PC-9 (cell line): Measurements from ENCODE around the gene TMEM270. TPM values are rescaled to one million over a fixed set of nuclear protein-coding genes. Genes with fewer than 3 reads are reported as not detected.

Experiments used
- BruUV-seq: library from RNA; stranded (reverse); fragments of 400-500 nt; replicated peaks from 2 replicates; lab custom pipeline; 2021; lab: Mats Ljungman, UMichigan
- CTCF ChIA-PET: fragments of 300-600 bp; sonication (Branson Sonifier 250); formaldehyde crosslinking; loops from one replicate; lab custom pipeline; 2022; ENCODE audit warnings: antibody characterized with exemption; lab: Charles Lee
- POLR2A ChIA-PET: fragments of 300-600 bp; sonication (Branson Sonifier 250); formaldehyde crosslinking; loops from one replicate; lab custom pipeline; 2022; ENCODE audit warnings: antibody characterized with exemption; ENCODE audit not compliant: unreplicated experiment; lab: Charles Lee
- DNase-seq, 2 experiments: peaks; one replicate each; pipeline versions ENCODE4 v3.0.0 to v3.0.0-alpha.2; 2015 to 2022; ENCODE audit warnings: mixed read lengths in 1 of 2
- H2AFZ ChIP-seq: fragments of 200-600 bp; sonication (generic); 2 replicates; pipeline ENCODE4 v1.8.1; 2017; ENCODE audit warnings: antibody characterized with exemption
- H3F3A ChIP-seq: fragments of 200-600 bp; sonication (generic); 2 replicates; pipeline ENCODE4 v1.8.1; 2017; ENCODE audit warnings: antibody characterized with exemption, mild to moderate bottlenecking, low read depth; ENCODE audit not compliant: insufficient read depth
- H3K27ac ChIP-seq: fragments of 200-600 bp; sonication (generic); 2 replicates; pipeline ENCODE4 v1.6.1; 2016; ENCODE audit warnings: mixed run types
- H3K27me3 ChIP-seq: fragments of 200-600 bp; sonication (generic); 2 replicates; pipeline ENCODE4 v1.6.1; 2016; ENCODE audit warnings: low read depth, mixed run types; ENCODE audit not compliant: insufficient read depth
- H3K36me3 ChIP-seq: fragments of 200-600 bp; sonication (generic); 2 replicates; pipeline ENCODE4 v1.6.1; 2016; ENCODE audit warnings: low read depth, mixed run types
- H3K4me1 ChIP-seq: fragments of 200-600 bp; sonication (generic); replicated peaks from 2 replicates; pipeline ENCODE4 v1.6.1; 2016; ENCODE audit warnings: mixed run types; ENCODE audit not compliant: insufficient read depth
- H3K4me2 ChIP-seq: fragments of 200-600 bp; sonication (generic); 2 replicates; pipeline ENCODE4 v1.6.1; 2017; ENCODE audit warnings: mixed run types
- H3K4me3 ChIP-seq: fragments of 200-600 bp; sonication (generic); 2 replicates; pipeline ENCODE4 v1.6.1; 2016; ENCODE audit warnings: mixed run types
- H3K79me2 ChIP-seq: fragments of 200-600 bp; sonication (generic); 2 replicates; pipeline ENCODE4 v1.6.1; 2017; ENCODE audit warnings: low read depth, mixed run types
- H3K9me2 ChIP-seq: fragments of 200-600 bp; sonication (generic); 2 replicates; pipeline ENCODE4 v1.8.1; 2017; ENCODE audit warnings: mild to moderate bottlenecking; ENCODE audit not compliant: insufficient read depth
- H3K9me3 ChIP-seq: fragments of 200-600 bp; sonication (generic); 2 replicates; pipeline ENCODE4 v1.8.1; 2016; ENCODE audit warnings: low read depth; ENCODE audit not compliant: insufficient read depth
- H4K20me1 ChIP-seq: fragments of 200-600 bp; sonication (generic); 2 replicates; pipeline ENCODE4 v1.8.1; 2017; ENCODE audit not compliant: insufficient read depth
- EZH2 ChIP-seq: fragments of 200-600 bp; sonication (generic); IDR thresholded peaks from 2 replicates; pipeline ENCODE4 v1.8.0; 2017; ENCODE audit warnings: antibody characterized with exemption, low read depth
- intact Hi-C: fragments of 100-400 bp; cut with micrococcal nuclease; formaldehyde crosslinking; loops from one replicate; pipeline ENCODE4 v1.10.0; 2022; ENCODE audit not compliant: unreplicated experiment
- total RNA-seq: library from RNA; stranded (reverse); gene quantifications from 2 replicates; pipeline ENCODE4 v1.2.3, GENCODE V29; 2021
- TF ChIP-seq, protein P1 (sequence below): fragments of 200-600 bp; sonication (generic); conservative IDR thresholded peaks from 2 replicates; pipeline ENCODE4 v1.6.1; 2017; ENCODE audit warnings: mixed run types, antibody characterized with exemption, mild to moderate bottlenecking, moderate library complexity

Gene TMEM270
- total RNA-seq, 1 experiment from 2014 or later: 0.72 TPM

DNA sequence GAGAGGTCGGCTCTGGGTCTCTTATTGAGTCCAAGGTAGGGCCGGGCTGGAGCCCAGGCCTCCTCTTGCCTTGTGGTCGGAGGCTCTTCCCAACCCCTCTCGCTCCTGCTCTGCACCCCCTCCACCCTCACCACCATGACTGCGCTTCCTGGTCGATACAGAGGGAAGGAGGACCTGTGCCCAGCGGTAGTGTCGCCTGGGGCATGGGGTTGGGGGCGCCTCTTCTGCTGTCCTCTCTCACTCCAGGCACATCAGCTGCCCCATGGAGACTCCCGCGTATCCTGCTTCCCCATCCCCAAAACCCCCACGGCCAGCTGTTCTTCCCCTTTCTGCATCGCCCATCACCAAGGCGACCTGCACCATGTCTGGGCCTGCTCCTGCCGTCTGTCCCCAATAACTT is 44.4 kb downstream of the TMEM270 start:
- Histone ChIP-seq H3K4me2 (no peak overlapping the region), H3F3A (no peaks in the 10 kb centered on the region), H3K27ac (no peak overlapping the region), H3K4me1 (peaks cover under 1% of the 10 kb centered on the region; the same call in 1 of the 2 replicates), H3K9me3 (no peaks in the 10 kb centered on the region), H3K36me3 (no peaks in the 10 kb centered on the region), H3K79me2 (no peaks in the 10 kb centered on the region), H2AFZ (no peak overlapping the region), H3K9me2 (no peaks in the 10 kb centered on the region), H3K27me3 (no peaks in the 10 kb centered on the region), H4K20me1 (no peaks in the 10 kb centered on the region), H3K4me3 (no peak overlapping the region)
- intact Hi-C loops: no loop called here
- POLR2A ChIA-PET: no interaction called here
- no TSS peak for BruUV-seq
- TF ChIP-seq EZH2: no peak
- TF ChIP-seq, protein P1, sequence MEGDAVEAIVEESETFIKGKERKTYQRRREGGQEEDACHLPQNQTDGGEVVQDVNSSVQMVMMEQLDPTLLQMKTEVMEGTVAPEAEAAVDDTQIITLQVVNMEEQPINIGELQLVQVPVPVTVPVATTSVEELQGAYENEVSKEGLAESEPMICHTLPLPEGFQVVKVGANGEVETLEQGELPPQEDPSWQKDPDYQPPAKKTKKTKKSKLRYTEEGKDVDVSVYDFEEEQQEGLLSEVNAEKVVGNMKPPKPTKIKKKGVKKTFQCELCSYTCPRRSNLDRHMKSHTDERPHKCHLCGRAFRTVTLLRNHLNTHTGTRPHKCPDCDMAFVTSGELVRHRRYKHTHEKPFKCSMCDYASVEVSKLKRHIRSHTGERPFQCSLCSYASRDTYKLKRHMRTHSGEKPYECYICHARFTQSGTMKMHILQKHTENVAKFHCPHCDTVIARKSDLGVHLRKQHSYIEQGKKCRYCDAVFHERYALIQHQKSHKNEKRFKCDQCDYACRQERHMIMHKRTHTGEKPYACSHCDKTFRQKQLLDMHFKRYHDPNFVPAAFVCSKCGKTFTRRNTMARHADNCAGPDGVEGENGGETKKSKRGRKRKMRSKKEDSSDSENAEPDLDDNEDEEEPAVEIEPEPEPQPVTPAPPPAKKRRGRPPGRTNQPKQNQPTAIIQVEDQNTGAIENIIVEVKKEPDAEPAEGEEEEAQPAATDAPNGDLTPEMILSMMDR: no peak
- DNase-seq: no peak
- CTCF ChIA-PET: no interaction called here

DNA sequence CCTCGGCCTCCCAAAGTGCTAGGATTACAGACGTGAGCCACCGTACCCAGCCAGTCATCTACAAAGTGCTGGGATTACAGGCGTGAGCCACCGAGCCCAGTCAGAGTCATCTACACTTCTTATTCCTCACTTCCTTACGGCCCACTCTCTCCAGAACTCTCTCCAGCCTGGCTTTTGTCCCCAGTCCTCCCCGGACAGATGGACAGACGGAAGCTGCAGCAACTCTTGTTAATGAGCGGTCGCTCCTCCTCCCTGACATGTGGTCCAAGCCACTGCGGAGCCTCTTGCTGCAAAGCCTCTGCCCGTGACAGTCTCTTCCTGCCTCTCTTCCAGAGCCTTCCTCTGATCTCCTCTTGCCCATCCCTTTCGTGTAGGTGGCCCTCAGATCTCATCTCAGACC is 45.9 kb downstream of the TMEM270 start:
- DNase-seq: no peak
- H3K4me1 ChIP-seq: no peaks in the 10 kb centered on the region
- H2AFZ ChIP-seq: no peak overlapping the region
- POLR2A ChIA-PET: no interaction called here
- no peak for TF ChIP-seq EZH2
- TF ChIP-seq, protein P1: no peak
- H3K9me3 ChIP-seq: no peaks in the 10 kb centered on the region
- no peaks in the 10 kb centered on the region for H3K27me3 ChIP-seq
- no peak overlapping the region for H3K4me2 ChIP-seq
- H3K4me3 ChIP-seq: no peak overlapping the region
- no peaks in the 10 kb centered on the region for H3F3A ChIP-seq
- no peak overlapping the region for H3K27ac ChIP-seq
- no peaks in the 10 kb centered on the region for H4K20me1 ChIP-seq
- CTCF ChIA-PET: no interaction called here
- no peaks in the 10 kb centered on the region for H3K36me3 ChIP-seq
- H3K9me2 ChIP-seq: no peaks in the 10 kb centered on the region
- no TSS peak for BruUV-seq
- H3K79me2 ChIP-seq: no peaks in the 10 kb centered on the region
- intact Hi-C loops: no loop called here

DNA sequence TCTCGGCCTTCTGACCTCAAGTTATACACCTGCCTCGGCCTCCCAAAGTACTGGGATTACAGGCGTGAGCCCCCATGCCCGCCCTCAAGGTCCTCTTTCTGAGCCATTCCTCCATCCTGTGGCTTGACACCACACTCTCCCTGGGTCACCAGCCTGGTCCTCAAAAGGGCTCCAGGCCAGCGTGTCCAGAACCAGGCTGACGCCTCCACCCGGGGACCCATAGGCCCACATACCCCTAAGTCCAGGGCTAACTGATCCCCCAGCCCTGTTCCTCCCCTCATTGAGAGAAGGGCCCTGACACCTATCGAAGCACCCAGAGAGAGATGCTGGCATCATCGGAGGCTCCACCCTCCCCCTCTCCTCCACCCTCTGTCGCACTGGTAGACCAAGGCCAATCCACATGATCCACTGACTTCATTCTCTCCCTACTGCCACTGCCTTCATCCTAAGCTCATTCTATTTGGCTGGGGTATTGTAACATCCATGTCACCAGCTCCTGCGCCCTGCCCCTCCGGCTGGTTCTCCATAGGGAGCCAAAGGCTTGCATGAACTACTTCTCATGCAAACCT is 46.7 kb downstream of the TMEM270 start:
- Histone ChIP-seq H3F3A (no peaks in the 10 kb centered on the region), H3K9me2 (no peaks in the 10 kb centered on the region), H3K27me3 (no peaks in the 10 kb centered on the region), H3K9me3 (no peaks in the 10 kb centered on the region), H3K4me2 (no peak overlapping the region), H2AFZ (no peak overlapping the region), H3K4me3 (no peak overlapping the region), H3K36me3 (no peaks in the 10 kb centered on the region), H3K79me2 (no peaks in the 10 kb centered on the region), H4K20me1 (no peaks in the 10 kb centered on the region), H3K27ac (no peak overlapping the region), H3K4me1 (no peaks in the 10 kb centered on the region)
- intact Hi-C loops: no loop called here
- BruUV-seq: no TSS peak
- TF ChIP-seq, protein P1: no peak
- no peak for TF ChIP-seq EZH2
- CTCF ChIA-PET: no interaction called here
- DNase-seq: no peak
- POLR2A ChIA-PET: interaction anchor here (0.6 kb wide), 1 partner anchor 162 kb away, joined by 4 read pairs; no protein-coding TSS in a partner anchor
